Tibial artery (tissue), 4 donors: ENCODE results near the gene MASP2.
"Not testable (repeated sequence)": the region's sequence is repeated elsewhere in the genome, so short reads cannot be mapped to it uniquely, and the experiment has no call there.

ENCODE experiments used
- DNase-seq, 2 donors: peaks; one replicate each; pipeline ENCODE4 v3.0.0-alpha.2; 2019
- H3K27ac ChIP-seq, 2 donors: fragments of 200-600 bp; sonication (generic) in 1 of 2; 1 replicate in 1 of 2; 2 replicates in 1 of 2; pipeline ENCODE4 v1.5.1; 2018 to 2019; ENCODE audit warnings: mild to moderate bottlenecking in 1 of 2
- H3K27me3 ChIP-seq, 2 donors: fragments of 200-600 bp; sonication (generic) in 1 of 2; one replicate each; pipeline versions ENCODE4 v1.5.1 to v1.6.0; 2016 to 2019
- H3K36me3 ChIP-seq, 3 donors: fragments of 200-600 bp; sonication (generic) in 2 of 3; one replicate each; pipeline ENCODE4 v1.5.1; 2016 to 2019; ENCODE audit warnings: mild to moderate bottlenecking in 2 of 3
- H3K4me1 ChIP-seq, 4 donors: fragments of 200-600 bp; sonication (generic) in 2 of 4; 1 replicate in 3 of 4; 2 replicates in 1 of 4; pipeline ENCODE4 v1.5.1; 2016 to 2019
- H3K4me3 ChIP-seq, 2 donors: fragments of 200-600 bp; sonication (generic) in 1 of 2; 1 replicate in 1 of 2; 2 replicates in 1 of 2; pipeline ENCODE4 v1.5.1; 2018 to 2019; ENCODE audit warnings: mild to moderate bottlenecking in 2 of 2
- H3K9me3 ChIP-seq, 3 donors: fragments of 200-600 bp; sonication (generic) in 1 of 3; one replicate each; pipeline ENCODE4 v1.5.1; 2016 to 2019
- CTCF ChIP-seq, 2 experiments: fragments of 200-600 bp in 1 of 2; fragments of 450-650 bp in 1 of 2; IDR thresholded peaks; one replicate each; pipeline ENCODE4 v1.5.1; 2017 to 2019; ENCODE audit warnings: antibody characterized with exemption in 2 of 2, mild to moderate bottlenecking in 1 of 2, moderate library complexity in 1 of 2
- intact Hi-C: fragments of 100-400 bp; cut with DNase I; formaldehyde crosslinking; loops from one replicate; pipeline ENCODE4 v1.15.0; 2023; ENCODE audit warnings: low total_unique reads

The MASP2 gene

GRCh38 chr1:11044086-11044848 lies 2.8 kb downstream of the MASP2 start:
- DNase-seq = peak in 1 of 2 donors; percentile 52
- H3K9me3 ChIP-seq = no peaks in the 10 kb centered on the region
- H3K4me1 ChIP-seq = no peaks in the 10 kb centered on the region
- intact Hi-C loops = loop anchor here (5.0 kb wide), 1 partner anchor 603 kb away; no protein-coding TSS in a partner anchor
- H3K27me3 ChIP-seq = peaks cover 0 to 21% of the 10 kb centered on the region in 2 donors
- no peak for TF ChIP-seq CTCF (IDR thresholded peaks at IDR 0.05)
- no peak overlapping the region for H3K27ac ChIP-seq
- H3K36me3 ChIP-seq = no peaks in the 10 kb centered on the region
- no peak overlapping the region for H3K4me3 ChIP-seq

- H3K27me3 ChIP-seq = peaks cover 0 to 21% of the 10 kb centered on the region in 2 donors
- H3K4me3 ChIP-seq = no peak overlapping the region
- H3K4me1 ChIP-seq = peaks cover 0 to 3% (median 1%) of the 10 kb centered on the region in 4 donors
- H3K36me3 ChIP-seq = no peaks in the 10 kb centered on the region
- H3K27ac ChIP-seq = no peak overlapping the region
- H3K9me3 ChIP-seq = no peaks in the 10 kb centered on the region
- no peak for TF ChIP-seq CTCF (IDR thresholded peaks at IDR 0.05)
- DNase-seq = peak in 1 of 2 donors; percentile 55
- intact Hi-C loops = loop anchor here (5.0 kb wide), 1 partner anchor 604 kb away; no protein-coding TSS in a partner anchor
Measured at GRCh38 chr1:11042995-11043874, 3.8 kb downstream of the MASP2 start.

GRCh38 chr1:11042065-11042464 lies 5.0 kb downstream of the MASP2 start:
- DNase-seq = no peak
- intact Hi-C loops = loop anchor here (5.0 kb wide), 1 partner anchor 605 kb away; no protein-coding TSS in a partner anchor
- Histone ChIP-seq H3K27me3 (peaks cover 0 to 21% of the 10 kb centered on the region in 2 donors), H3K27ac (no peak overlapping the region), H3K9me3 (no peaks in the 10 kb centered on the region), H3K36me3 (no peaks in the 10 kb centered on the region), H3K4me3 (no peak overlapping the region), H3K4me1 (peaks cover 0 to 8% (median 6%) of the 10 kb centered on the region in 4 donors)
- no peak for TF ChIP-seq CTCF (IDR thresholded peaks at IDR 0.05)

GRCh38 chr1:11041048-11041447 lies 6.0 kb downstream of the MASP2 start:
- no peaks in the 10 kb centered on the region for H3K9me3 ChIP-seq
- H3K4me1 ChIP-seq = peaks cover 0 to 8% (median 6%) of the 10 kb centered on the region in 4 donors
- H3K27me3 ChIP-seq = peaks cover 0 to 21% of the 10 kb centered on the region in 2 donors
- intact Hi-C loops = loop anchor here (5.0 kb wide), 1 partner anchor 606 kb away; no protein-coding TSS in a partner anchor
- H3K36me3 ChIP-seq = no peaks in the 10 kb centered on the region
- DNase-seq = no peak
- no peak overlapping the region for H3K4me3 ChIP-seq
- no peak for TF ChIP-seq CTCF (IDR thresholded peaks at IDR 0.05)
- no peak overlapping the region for H3K27ac ChIP-seq

- not testable (repeated sequence) for H3K36me3 ChIP-seq, DNase-seq, H3K9me3 ChIP-seq, H3K4me1 ChIP-seq, H3K27ac ChIP-seq, H3K4me3 ChIP-seq
- H3K27me3 ChIP-seq = peaks cover 0 to 16% of the 10 kb centered on the region in 2 donors
- intact Hi-C loops = loop anchor here (5.0 kb wide), 1 partner anchor 607 kb away; no protein-coding TSS in a partner anchor
Measured at GRCh38 chr1:11040105-11040429, 7.0 kb downstream of the MASP2 start.
